DOHH2 (cell line): ENCODE measurements around the gene SLC50A1.

Source experiments
- CTCF ChIP-seq: fragments of 200-600 bp; sonication (generic); IDR thresholded peaks from one replicate; pipeline ENCODE4 v1.5.1; 2014; ENCODE audit warnings: antibody characterized with exemption, mild to moderate bottlenecking, low read depth, low read length; ENCODE audit not compliant: poor library complexity, severe bottlenecking
- EZH2phosphoT487 ChIP-seq: fragments of 200-600 bp; sonication (generic); IDR thresholded peaks from 2 replicates; pipeline ENCODE4 v1.6.1; 2017; ENCODE audit warnings: borderline replicate concordance, mild to moderate bottlenecking, antibody characterized with exemption, low read length, moderate library complexity, mixed read lengths

GRCh38 chr1:155171836-155172731 is 36.4 kb downstream of the SLC50A1 start:
- TF ChIP-seq CTCF (no peak), EZH2phosphoT487 (no peak)
